Measurements from ENCODE around the gene GATA5. TPM values are rescaled to one million over a fixed set of nuclear protein-coding genes. Genes with fewer than 3 reads are reported as not detected.

The GATA5 gene
- total RNA-seq, 1 donor from 2014 or later: not detected

GRCh38 chr20:62470001-62470400 lies 5.8 kb downstream of the GATA5 start:
- no peaks in the 10 kb centered on the region for H3K36me3 Mint-ChIP-seq (ENCODE audit: low read depth, unreplicated experiment)
- peaks cover 41% of the 10 kb centered on the region for H3K27me3 ChIP-seq (ENCODE audit: insufficient read depth, low read length)

GRCh38 chr20:62469352-62469751 lies 6.4 kb downstream of the GATA5 start:
- DNase-seq (ENCODE audit: low read depth): no peak

More at GRCh38 chr20:62470001-62470400, 5.8 kb downstream of the GATA5 start:
- Histone ChIP-seq H3K4me3 (ENCODE audit: insufficient read depth, low read depth, low read length) (no peak overlapping the region), H2AFZ (ENCODE audit: low read depth, low read length) (no peak overlapping the region), H4K20me1 (ENCODE audit: insufficient read depth, low read length) (no peaks in the 10 kb centered on the region), H3K36me3 (ENCODE audit: insufficient read depth, low read length) (no peaks in the 10 kb centered on the region), H3K79me2 (ENCODE audit: insufficient read depth, low read length) (no peaks in the 10 kb centered on the region), H3K27ac (ENCODE audit: low read depth, low read length) (no peak overlapping the region), H3K4me2 (ENCODE audit: low read length) (no peak overlapping the region), H3K9me3 (ENCODE audit: insufficient read depth, low read depth, low read length) (no peaks in the 10 kb centered on the region), H3K9ac (ENCODE audit: low read length) (no peak overlapping the region), H3K4me1 (ENCODE audit: insufficient read depth, low read length) (no peaks in the 10 kb centered on the region)
- Mint-ChIP-seq H3K27me3 (ENCODE audit: low read depth, unreplicated experiment) (peaks cover 42% of the 10 kb centered on the region), H3K4me1 (ENCODE audit: low read depth, unreplicated experiment) (no peaks in the 10 kb centered on the region), H3K9me3 (ENCODE audit: unreplicated experiment) (no peaks in the 10 kb centered on the region), H3K4me3 (ENCODE audit: unreplicated experiment) (no peak overlapping the region), H3K27ac (ENCODE audit: unreplicated experiment) (no peak overlapping the region)
- no peak for FAIRE-seq
- DNase-seq (ENCODE audit: low read depth): no peak
- TF ChIP-seq CTCF (IDR thresholded peaks at IDR 0.05; ENCODE audit: insufficient read depth, low read depth, low read length) (no peak), EZH2 (IDR thresholded peaks at IDR 0.05; ENCODE audit: insufficient read depth, low read length) (no peak)

More at GRCh38 chr20:62469352-62469751, 6.4 kb downstream of the GATA5 start:
- no peaks in the 10 kb centered on the region for H3K9me3 Mint-ChIP-seq (ENCODE audit: unreplicated experiment)
- Histone ChIP-seq H3K4me1 (ENCODE audit: insufficient read depth, low read length) (no peaks in the 10 kb centered on the region), H3K9ac (ENCODE audit: low read length) (no peak overlapping the region), H4K20me1 (ENCODE audit: insufficient read depth, low read length) (no peaks in the 10 kb centered on the region), H3K36me3 (ENCODE audit: insufficient read depth, low read length) (no peaks in the 10 kb centered on the region), H3K4me2 (ENCODE audit: low read length) (no peak overlapping the region), H2AFZ (ENCODE audit: low read depth, low read length) (no peak overlapping the region), H3K4me3 (ENCODE audit: insufficient read depth, low read depth, low read length) (no peak overlapping the region), H3K27me3 (ENCODE audit: insufficient read depth, low read length) (peaks cover 35% of the 10 kb centered on the region), H3K79me2 (ENCODE audit: insufficient read depth, low read length) (no peaks in the 10 kb centered on the region), H3K27ac (ENCODE audit: low read depth, low read length) (no peak overlapping the region), H3K9me3 (ENCODE audit: insufficient read depth, low read depth, low read length) (no peaks in the 10 kb centered on the region)
- no peaks in the 10 kb centered on the region for H3K4me1 Mint-ChIP-seq (ENCODE audit: low read depth, unreplicated experiment)
- H3K4me3 Mint-ChIP-seq (ENCODE audit: unreplicated experiment): no peak overlapping the region
- no peaks in the 10 kb centered on the region for H3K36me3 Mint-ChIP-seq (ENCODE audit: low read depth, unreplicated experiment)
- peaks cover 38% of the 10 kb centered on the region for H3K27me3 Mint-ChIP-seq (ENCODE audit: low read depth, unreplicated experiment)
- no peak overlapping the region for H3K27ac Mint-ChIP-seq (ENCODE audit: unreplicated experiment)
- FAIRE-seq: no peak
- TF ChIP-seq EZH2 (IDR thresholded peaks at IDR 0.05; ENCODE audit: insufficient read depth, low read length): no peak
- TF ChIP-seq CTCF (IDR thresholded peaks at IDR 0.05; ENCODE audit: insufficient read depth, low read depth, low read length): no peak
